AG08396 (cell line): ENCODE measurements around the gene FRMD6.

ENCODE experiments used
- DNase-seq: peaks from one replicate; pipeline ENCODE4 v3.0.0; 2012; ENCODE audit warnings: low spot score, mixed read lengths

Gene FRMD6

GRCh38 chr14:51776102-51776894 is 124.6 kb downstream of the FRMD6 start:
- DNase-seq, result peak; percentile 77

GRCh38 chr14:51780006-51780692 is 128.4 kb downstream of the FRMD6 start:
- DNase-seq, result peak; percentile 74
